ENCODE results near the gene SAAL1.
"Not testable (repeated sequence)": the region's sequence is repeated elsewhere in the genome, so short reads cannot be mapped to it uniquely, and the experiment has no call there.

Gene SAAL1, protein sequence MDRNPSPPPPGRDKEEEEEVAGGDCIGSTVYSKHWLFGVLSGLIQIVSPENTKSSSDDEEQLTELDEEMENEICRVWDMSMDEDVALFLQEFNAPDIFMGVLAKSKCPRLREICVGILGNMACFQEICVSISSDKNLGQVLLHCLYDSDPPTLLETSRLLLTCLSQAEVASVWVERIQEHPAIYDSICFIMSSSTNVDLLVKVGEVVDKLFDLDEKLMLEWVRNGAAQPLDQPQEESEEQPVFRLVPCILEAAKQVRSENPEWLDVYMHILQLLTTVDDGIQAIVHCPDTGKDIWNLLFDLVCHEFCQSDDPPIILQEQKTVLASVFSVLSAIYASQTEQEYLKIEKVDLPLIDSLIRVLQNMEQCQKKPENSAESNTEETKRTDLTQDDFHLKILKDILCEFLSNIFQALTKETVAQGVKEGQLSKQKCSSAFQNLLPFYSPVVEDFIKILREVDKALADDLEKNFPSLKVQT

DNA sequence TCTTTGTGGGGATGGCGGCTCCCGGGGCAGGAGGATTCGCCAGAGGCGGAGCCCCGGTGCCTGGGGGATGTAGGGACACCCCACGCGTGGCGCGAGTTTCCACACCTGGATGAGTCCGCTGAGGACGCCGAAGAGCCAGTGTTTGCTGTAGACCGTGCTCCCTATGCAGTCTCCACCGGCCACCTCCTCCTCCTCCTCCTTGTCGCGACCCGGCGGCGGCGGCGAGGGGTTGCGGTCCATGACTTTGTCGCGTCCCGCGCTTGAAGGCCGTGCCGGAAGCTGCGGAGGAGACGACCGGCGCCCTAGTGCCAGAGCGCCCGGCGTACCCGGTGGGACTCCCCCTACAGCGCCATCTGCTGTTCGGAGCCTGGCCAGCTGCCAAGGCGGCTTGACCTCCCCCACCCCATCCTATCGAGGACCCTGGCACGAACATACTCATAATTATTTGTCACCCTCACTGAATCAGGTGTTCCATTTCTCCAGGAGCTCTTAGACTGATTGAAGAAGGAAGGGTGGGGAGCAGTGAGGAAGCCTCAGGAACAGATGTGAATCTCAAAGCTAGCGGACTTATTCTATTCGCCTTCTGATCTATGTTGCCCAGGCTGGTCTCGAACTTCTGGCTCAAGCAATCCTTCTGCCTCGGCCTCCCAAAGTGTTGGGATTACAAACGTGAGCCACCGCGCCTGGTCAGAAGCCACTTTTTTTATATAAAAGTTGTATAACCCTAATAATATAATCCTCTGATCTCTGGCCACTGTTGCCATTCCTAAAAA, at the start of gene SAAL1:
TSS of gene SAAL1 (minus strand) at position 281 of the 773 bp plus-strand sequence. CDS start at position 240, 41 bp downstream.
- DNase-seq: peak; percentile 88

GRCh38 chr11:18151581-18151980, 45.7 kb upstream of the SAAL1 start:
- DNase-seq: no peak

DNA sequence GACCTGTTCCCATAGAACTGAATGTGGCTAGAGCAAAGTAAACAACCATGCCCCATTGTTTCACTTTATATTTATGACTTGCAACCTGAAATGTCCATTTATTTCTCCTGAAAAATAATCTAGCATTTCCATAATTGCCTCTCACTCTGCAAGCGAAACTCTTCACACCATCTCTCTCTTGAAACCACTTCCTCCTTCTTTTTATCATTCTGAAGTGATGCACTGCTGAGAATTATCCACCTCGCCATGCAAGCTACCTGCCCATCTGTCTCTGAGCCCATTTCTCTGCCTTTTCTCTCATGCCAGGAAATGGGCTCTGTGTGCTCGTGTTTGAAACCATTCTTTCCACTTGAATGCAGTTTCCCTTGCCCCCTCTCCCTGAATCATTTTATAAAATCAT, 40.0 kb upstream of the SAAL1 start:
- no peak for DNase-seq

GRCh38 chr11:18145025-18145424, 39.1 kb upstream of the SAAL1 start:
- no peak for DNase-seq

- DNase-seq: no peak
Measured at GRCh38 chr11:18144243-18144642, 38.4 kb upstream of the SAAL1 start.

DNA sequence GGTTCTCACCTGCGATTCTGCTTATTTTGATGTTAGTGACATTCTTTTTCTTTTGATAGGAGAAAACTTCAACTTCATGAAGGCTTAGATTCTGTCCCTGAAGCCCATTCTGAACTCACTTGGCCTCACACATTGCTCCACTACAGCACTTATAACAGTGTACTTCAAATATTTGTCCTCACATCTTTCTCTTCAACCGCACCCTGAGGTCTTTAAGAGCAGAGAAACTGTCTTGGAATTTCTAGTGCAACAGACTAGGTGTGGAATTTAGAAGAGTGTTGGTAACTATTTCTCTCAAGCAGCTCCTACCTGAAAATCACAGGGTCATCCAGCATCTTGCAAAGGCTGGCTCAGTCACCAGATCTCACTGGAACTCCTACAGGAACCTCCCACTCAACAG, 34.3 kb upstream of the SAAL1 start:
- no peak for DNase-seq

DNA sequence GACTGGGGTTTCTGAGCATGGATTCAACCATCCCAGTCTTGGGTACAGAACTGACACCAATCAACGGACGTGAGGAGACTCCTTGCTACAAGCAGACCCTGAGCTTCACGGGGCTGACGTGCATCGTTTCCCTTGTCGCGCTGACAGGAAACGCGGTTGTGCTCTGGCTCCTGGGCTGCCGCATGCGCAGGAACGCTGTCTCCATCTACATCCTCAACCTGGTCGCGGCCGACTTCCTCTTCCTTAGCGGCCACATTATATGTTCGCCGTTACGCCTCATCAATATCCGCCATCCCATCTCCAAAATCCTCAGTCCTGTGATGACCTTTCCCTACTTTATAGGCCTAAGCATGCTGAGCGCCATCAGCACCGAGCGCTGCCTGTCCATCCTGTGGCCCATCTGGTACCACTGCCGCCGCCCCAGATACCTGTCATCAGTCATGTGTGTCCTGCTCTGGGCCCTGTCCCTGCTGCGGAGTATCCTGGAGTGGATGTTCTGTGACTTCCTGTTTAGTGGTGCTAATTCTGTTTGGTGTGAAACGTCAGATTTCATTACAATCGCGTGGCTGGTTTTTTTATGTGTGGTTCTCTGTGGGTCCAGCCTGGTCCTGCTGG, 31.4 kb upstream of the SAAL1 start:
- no peak for DNase-seq

DNA sequence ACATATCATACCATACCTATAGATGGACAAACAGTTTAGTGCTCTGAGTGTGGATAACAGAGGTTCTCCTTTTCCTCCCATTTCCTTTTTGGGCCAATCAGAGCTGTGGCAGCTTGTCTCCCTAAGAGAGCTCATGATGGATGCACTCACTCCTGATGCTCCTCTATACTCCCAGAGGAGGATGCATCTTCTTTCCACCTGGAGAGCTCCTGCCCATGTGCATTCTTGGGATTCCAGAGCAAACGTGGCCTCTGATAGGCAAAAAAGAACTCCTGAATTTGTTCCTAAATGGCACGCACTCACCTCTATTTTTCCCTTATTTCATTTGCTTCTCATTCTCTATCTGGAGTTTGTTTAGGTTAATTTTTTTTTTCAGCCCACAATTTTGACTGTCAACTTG, 29.4 kb upstream of the SAAL1 start:
- DNase-seq: no peak

GRCh38 chr11:18132341-18132740, 26.5 kb upstream of the SAAL1 start, which contains the start of gene MRGPRX3:
TSS of gene MRGPRX3 (plus strand) at chr11:18132571. CDS start at chr11:18137203, 4,632 bp downstream.
- no peak for DNase-seq

DNA sequence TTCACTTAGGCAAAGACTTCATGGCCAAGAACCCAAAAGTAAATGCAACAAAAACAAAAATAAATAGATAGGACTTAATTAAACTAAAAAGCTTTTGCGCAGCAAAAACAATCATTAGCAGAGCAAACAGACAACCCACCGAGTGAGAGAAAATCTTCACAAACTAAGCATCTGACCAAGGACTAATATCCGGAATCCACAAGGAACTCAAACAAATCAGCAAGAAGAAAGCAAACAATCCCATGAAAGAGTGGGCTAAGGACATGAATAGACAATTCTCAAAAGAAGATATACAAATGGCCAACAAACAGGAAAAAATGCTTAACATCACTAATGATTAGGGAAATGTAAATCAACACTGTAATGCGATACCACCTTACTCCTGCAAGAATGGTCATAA, 25.2 kb upstream of the SAAL1 start:
- not testable (repeated sequence) for DNase-seq

DNA sequence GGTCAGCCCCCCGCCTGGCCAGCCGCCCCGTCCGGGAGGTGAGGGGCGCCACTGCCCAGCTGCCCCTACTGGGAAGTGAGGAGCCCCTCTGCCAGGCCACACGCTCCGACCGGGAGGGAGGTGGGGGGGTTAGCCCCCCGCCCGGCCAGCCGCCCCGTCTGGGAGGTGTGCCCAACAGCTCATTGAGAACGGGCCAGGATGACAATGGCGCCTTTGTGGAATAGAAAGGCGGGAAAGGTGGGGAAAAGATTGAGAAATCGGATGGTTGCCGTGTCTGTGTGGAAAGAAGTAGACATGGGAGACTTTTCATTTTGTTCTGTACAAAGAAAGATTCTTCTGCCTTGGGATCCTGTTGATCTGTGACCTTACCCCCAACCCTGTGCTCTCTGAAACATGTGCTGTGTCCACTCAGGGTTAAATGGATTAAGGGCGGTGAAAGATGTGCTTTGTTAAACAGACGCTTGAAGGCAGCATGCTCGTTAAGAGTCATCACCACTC, 15.5 kb upstream of the SAAL1 start:
- DNase-seq: not testable (repeated sequence)

GRCh38 chr11:18115360-18116127, 9.7 kb upstream of the SAAL1 start:
- DNase-seq: peak; percentile 59

GRCh38 chr11:18111005-18111404, 5.1 kb upstream of the SAAL1 start:
- no peak for DNase-seq

GRCh38 chr11:18108254-18108653, 2.4 kb upstream of the SAAL1 start:
- DNase-seq: no peak

DNA sequence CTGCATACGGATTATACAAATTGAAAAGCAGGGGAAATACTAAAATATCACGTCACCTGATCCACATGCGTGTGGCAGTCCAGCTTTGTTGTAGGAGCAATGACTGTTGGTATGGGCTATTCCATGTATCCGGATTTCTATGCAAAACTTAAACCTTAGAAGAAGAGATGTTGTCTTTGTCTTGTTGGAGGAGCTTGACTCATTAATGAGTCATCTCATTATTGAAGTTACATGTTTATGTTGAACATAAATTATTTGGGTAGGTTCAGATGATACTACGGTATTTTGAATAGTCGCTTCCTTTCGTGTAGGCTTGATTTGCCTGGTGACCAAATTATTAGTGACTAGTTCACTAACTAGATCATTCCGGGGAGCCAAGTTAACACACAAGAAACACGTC, 806 bp upstream of the SAAL1 start:
- no peak for DNase-seq

GRCh38 chr11:18105086-18105801, 638 bp downstream of the SAAL1 start:
- DNase-seq: no peak

- DNase-seq: no peak
Measured at GRCh38 chr11:18100926-18101656, 4.8 kb downstream of the SAAL1 start.

- no peak for DNase-seq
Measured at GRCh38 chr11:18093959-18094358, 11.9 kb downstream of the SAAL1 start.

DNA sequence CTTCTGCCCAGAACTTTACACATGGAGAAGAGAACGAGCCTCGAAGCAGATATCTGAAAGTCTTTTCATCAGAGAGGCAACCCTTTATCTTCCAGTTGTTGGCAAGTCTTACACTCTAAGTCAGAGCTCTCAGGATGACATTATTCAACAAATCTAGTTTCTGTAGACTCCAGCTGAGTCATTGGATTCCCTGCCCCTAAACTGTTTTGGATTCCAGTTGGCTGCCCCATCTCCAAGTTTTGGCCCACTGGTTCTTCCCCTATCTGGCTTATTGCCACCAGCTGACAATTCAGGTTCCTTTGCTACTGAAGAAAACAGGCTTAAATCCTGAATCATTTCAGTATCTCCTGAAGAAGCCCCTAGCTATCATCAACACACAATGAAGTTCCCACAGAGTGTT, 14.2 kb downstream of the SAAL1 start:
- no peak for DNase-seq

DNA sequence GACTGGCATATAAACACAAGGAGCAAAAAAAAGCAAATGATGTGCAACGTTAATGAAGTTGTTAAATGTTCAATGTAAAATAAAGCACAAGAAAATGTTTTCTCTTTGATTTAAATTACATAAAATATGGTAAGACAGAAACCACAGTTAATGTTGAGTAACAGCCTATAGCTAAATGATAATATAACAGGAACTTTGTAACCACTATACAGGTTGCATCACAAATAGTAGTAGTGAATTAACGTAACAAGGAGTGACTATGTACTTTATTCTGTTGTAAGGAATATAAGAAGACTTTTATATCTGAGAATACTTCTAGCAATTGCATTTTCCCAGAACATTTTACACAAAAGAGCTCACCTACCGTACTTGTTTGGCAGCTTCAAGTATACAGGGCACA, 16.9 kb downstream of the SAAL1 start:
- no peak for DNase-seq

DNA sequence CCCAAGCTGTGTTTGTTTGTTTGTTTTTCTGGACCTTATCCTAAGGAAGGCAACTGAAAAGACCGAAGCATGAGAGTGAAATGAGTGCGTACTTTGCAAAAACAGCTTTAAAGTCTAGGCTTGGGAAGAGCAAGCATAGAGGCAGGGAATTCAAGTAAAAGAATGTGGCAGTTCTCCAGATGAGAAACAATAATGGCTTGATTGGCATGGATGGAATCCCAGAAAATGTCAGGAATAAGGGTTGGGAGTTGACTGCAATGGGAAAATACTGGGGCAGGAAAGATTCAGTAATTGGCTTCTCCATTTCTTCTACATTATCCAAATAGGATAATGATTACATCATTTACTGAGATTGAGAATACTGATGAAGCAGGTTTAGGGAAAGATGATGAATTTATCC, 17.5 kb downstream of the SAAL1 start:
- no peak for DNase-seq

All from activated CD4-positive, alpha-beta T cell treated with anti-CD3 and anti-CD28 coated beads, Interleukin-2, amount 50 U/mL, for 1 hour (primary cell).